H1 (cell line): ENCODE results near the gene DDC. TPM values are rescaled to one million over a fixed set of nuclear protein-coding genes. Genes with fewer than 3 reads are reported as not detected.

Experiments used
- JUN ChIP-seq: IDR thresholded peaks from 2 replicates; pipeline ENCODE4 v1.6.1; 2011; ENCODE audit warnings: low read depth, mild to moderate bottlenecking, improper control_type of control experiment, low read length
- JUND ChIP-seq: IDR thresholded peaks from 2 replicates; pipeline ENCODE4 v1.6.1; 2011; ENCODE audit warnings: mild to moderate bottlenecking, improper control_type of control experiment, low read length
- RBBP5 ChIP-seq: IDR thresholded peaks from 2 replicates; pipeline ENCODE4 v1.7.1; 2012; ENCODE audit warnings: low read depth, mild to moderate bottlenecking, inconsistent platforms, low read length, moderate library complexity, borderline replicate concordance
- SUZ12 ChIP-seq: fragments of 200-600 bp; sonication (generic); IDR thresholded peaks from 2 replicates; pipeline ENCODE4 v1.6.1; 2012; ENCODE audit warnings: mild to moderate bottlenecking, inconsistent platforms, low read length, moderate library complexity, mixed read lengths
- TAF7 ChIP-seq: optimal IDR thresholded peaks from 2 replicates; pipeline ENCODE3; 2011; ENCODE audit warnings: low read depth, mild to moderate bottlenecking, inconsistent platforms, low read length, moderate library complexity, borderline replicate concordance
- TCF12 ChIP-seq: IDR thresholded peaks from 2 replicates; pipeline ENCODE4 v1.6.1; 2011; ENCODE audit warnings: low read depth, mild to moderate bottlenecking, low read length
- ZNF274 ChIP-seq: IDR thresholded peaks from 2 replicates; pipeline ENCODE4 v1.7.0; 2012; ENCODE audit warnings: low read length, borderline replicate concordance; ENCODE audit errors: extremely low read depth
- polyA plus RNA-seq, 7 experiments: library from polyadenylated mRNA; depleted of rRNA in 3 of 7; stranded (reverse) in 5 of 7; unstranded in 2 of 7; fragments of >200 nt in 5 of 7; fragments of 200-250 nt in 2 of 7; gene quantifications; 1 replicate in 5 of 7; 2 replicates in 1 of 7; 4 replicates in 1 of 7; pipeline versions ENCODE4 v1.2.1 to v1.2.3, GENCODE V29; 2011 to 2013; ENCODE audit warnings: missing spikeins in 2 of 7, mixed read lengths in 2 of 7
- total RNA-seq: library from RNA; stranded (reverse); fragmentation: NEBNext Ultra II Directional; extraction: Animal tissue kit (Norgen Biotek cat#: 25700); gene quantifications from 2 replicates; pipeline ENCODE4 v1.2.1, GENCODE V29; 2021

The DDC gene
- total and polyA plus RNA-seq, 2 of the 8 experiments (the other 6 are each of a cell fraction or from before 2014, with no cell fraction given) = 0.05 TPM; not detected in 1

DNA sequence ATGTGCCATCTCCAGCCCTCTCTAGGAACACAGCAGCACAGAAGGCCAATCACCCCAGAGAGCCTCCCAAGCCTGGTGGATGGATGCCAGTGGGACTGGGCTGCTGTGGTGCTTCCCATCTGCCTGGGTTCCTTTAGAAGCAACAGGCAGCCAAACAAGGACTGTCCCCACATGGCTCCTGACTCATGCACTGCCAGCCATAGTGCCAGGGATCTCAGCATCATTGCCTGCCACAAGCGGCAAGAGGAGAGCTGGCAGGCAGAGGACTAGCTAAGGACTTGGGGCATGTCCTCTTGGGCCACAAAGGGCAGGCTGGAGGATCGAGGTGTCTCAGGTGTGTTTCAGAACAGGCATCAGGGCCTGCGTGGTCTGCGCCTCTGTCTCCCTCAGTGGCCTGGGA lies 91.7 kb downstream of the DDC start (continued):
- TF ChIP-seq JUN (no peak), SUZ12 (no peak), JUND (no peak), TAF7 (no peak), TCF12 (no peak), RBBP5 (no peak), ZNF274 (no peak)
- TF ChIP-seq, all 59 proteins: peak for 0
